Spleen (tissue), 11 donors: ENCODE measurements around the gene CNIH1. TPM values are rescaled to one million over a fixed set of nuclear protein-coding genes. Genes with fewer than 3 reads are reported as not detected.

ENCODE experiments used
- DNase-seq: peaks from one replicate; pipeline ENCODE4 v3.0.0-alpha.2; 2020
- H3K27ac ChIP-seq, 8 donors: fragments of 200-600 bp; sonication (generic) in 7 of 8; 1 replicate in 4 of 8; 2 replicates in 4 of 8; pipeline versions ENCODE4 v1.5.0 to v1.8.0; 2016 to 2021; ENCODE audit warnings: inconsistent platforms in 4 of 8, mild to moderate bottlenecking in 4 of 8, moderate library complexity in 1 of 8
- H3K27me3 ChIP-seq, 7 donors: fragments of 200-600 bp; sonication (generic) in 6 of 7; replicated peaks in 1 of 7; 1 replicate in 4 of 7; 2 replicates in 3 of 7; pipeline versions ENCODE4 v1.5.0 to v1.8.0; 2016 to 2021; ENCODE audit warnings: inconsistent platforms in 3 of 7, mild to moderate bottlenecking in 1 of 7
- H3K36me3 ChIP-seq, 6 donors: fragments of 200-600 bp; sonication (generic) in 5 of 6; 1 replicate in 4 of 6; 2 replicates in 2 of 6; pipeline versions ENCODE4 v1.5.0 to v1.8.0; 2016 to 2021; ENCODE audit warnings: inconsistent platforms in 2 of 6
- H3K4me1 ChIP-seq, 6 donors: fragments of 200-600 bp; sonication (generic) in 5 of 6; 1 replicate in 3 of 6; 2 replicates in 3 of 6; pipeline versions ENCODE4 v1.5.0 to v1.8.0; 2016 to 2021; ENCODE audit warnings: inconsistent platforms in 3 of 6
- H3K4me3 ChIP-seq, 8 donors: fragments of 200-600 bp; sonication (generic) in 7 of 8; 1 replicate in 4 of 8; 2 replicates in 4 of 8; pipeline versions ENCODE4 v1.5.0 to v1.8.0; 2016 to 2021; ENCODE audit warnings: inconsistent platforms in 4 of 8, mild to moderate bottlenecking in 4 of 8, moderate library complexity in 2 of 8
- H3K9me3 ChIP-seq, 8 donors: fragments of 200-600 bp; sonication (generic) in 7 of 8; 1 replicate in 4 of 8; 2 replicates in 4 of 8; pipeline versions ENCODE4 v1.5.0 to v1.8.0; 2016 to 2021; ENCODE audit warnings: inconsistent platforms in 4 of 8
- POLR2A ChIP-seq, 3 donors: fragments of 450-650 bp; IDR thresholded peaks; one replicate each; pipeline ENCODE4 v1.5.1; 2017; ENCODE audit warnings: antibody characterized with exemption in 3 of 3, mild to moderate bottlenecking in 1 of 3
- POLR2AphosphoS5 ChIP-seq, 3 donors: sonication (generic); formaldehyde crosslinking; IDR thresholded peaks; one replicate each; pipeline ENCODE4 v1.5.1; 2017; ENCODE audit warnings: antibody characterized with exemption in 3 of 3
- whole genome bisulfite sequencing, 5 donors: extraction: QIAGEN DNeasy Blood & Tissue Kit in 3 of 5; methylation state at CpG; one replicate each; pipeline versions ENCODE4 v1.1.5 to v1.1.7; 2013 to 2018; 5-methylcytosine and 5-hydroxymethylcytosine counted together
- intact Hi-C: fragments of 100-400 bp; cut with DNase I; formaldehyde crosslinking; loops from one replicate; pipeline ENCODE4 v1.15.0; 2023; ENCODE audit warnings: low total_unique reads
- polyA plus RNA-seq, 3 donors: library from polyadenylated mRNA; stranded (reverse); fragments of 200-250 nt; gene quantifications; one replicate each; pipeline ENCODE4 v1.2.1, GENCODE V29; 2013
- total RNA-seq, 7 donors: library from RNA; depleted of rRNA in 3 of 7; stranded (reverse); fragments of >200 nt in 3 of 7; fragmentation: NEBNext Ultra II Directional in 4 of 7; extraction: Animal tissue kit (Norgen Biotek cat#: 25700) in 4 of 7; gene quantifications; one replicate each; pipeline versions ENCODE4 v1.1.0 to v1.2.1, GENCODE V29; 2016 to 2021
- TF ChIP-seq, protein P1 (sequence below), 11 experiments: fragments of 200-600 bp in 7 of 11; fragments of 450-650 bp in 4 of 11; sonication (generic) in 4 of 11; IDR thresholded peaks in 8 of 11; conservative IDR thresholded peaks in 3 of 11; 1 replicate in 7 of 11; 2 replicates in 4 of 11; pipeline versions ENCODE4 v1.4.0 to v1.8.0; 2016 to 2021; ENCODE audit warnings: antibody characterized with exemption in 11 of 11, inconsistent platforms in 4 of 11, mild to moderate bottlenecking in 1 of 11
- donor health status: healthy with polysubstance abuse.
- donor health status: DM: no; HTN: no; CAD: no; lungs with moderate emphysema.
- donor health status: DM: no; HTN: no; CAD: no.
- donor health status: Bipolar disorder and iron deficiency.
- donor health status: healthy.
- donor health status: DM: no; HTN: no; CAD: no.
- donor health status: DM: yes; HTN: yes; CAD: no.

Gene CNIH1
- total and polyA plus RNA-seq, 10 donors, result 35.0 to 105 (median 47.0) TPM

- Histone ChIP-seq H3K27ac (peak overlapping the region in 3 of 8 donors; percentile 24 to 69 (median 28)), H3K36me3 (peaks cover 0 to 20% (median 9%) of the 10 kb centered on the region in 6 donors), H3K4me3 (no peak overlapping the region), H3K9me3 (no peaks in the 10 kb centered on the region), H3K4me1 (peaks cover 10 to 86% (median 70%) of the 10 kb centered on the region in 6 donors), H3K27me3 (no peaks in the 10 kb centered on the region)
- no peak for DNase-seq
- intact Hi-C loops, result no loop called here
- 77 to 94% (median 89%) methylated on average over 1 of the region's 1 CpG for WGBS, 5 donors
- TF ChIP-seq, protein P1, sequence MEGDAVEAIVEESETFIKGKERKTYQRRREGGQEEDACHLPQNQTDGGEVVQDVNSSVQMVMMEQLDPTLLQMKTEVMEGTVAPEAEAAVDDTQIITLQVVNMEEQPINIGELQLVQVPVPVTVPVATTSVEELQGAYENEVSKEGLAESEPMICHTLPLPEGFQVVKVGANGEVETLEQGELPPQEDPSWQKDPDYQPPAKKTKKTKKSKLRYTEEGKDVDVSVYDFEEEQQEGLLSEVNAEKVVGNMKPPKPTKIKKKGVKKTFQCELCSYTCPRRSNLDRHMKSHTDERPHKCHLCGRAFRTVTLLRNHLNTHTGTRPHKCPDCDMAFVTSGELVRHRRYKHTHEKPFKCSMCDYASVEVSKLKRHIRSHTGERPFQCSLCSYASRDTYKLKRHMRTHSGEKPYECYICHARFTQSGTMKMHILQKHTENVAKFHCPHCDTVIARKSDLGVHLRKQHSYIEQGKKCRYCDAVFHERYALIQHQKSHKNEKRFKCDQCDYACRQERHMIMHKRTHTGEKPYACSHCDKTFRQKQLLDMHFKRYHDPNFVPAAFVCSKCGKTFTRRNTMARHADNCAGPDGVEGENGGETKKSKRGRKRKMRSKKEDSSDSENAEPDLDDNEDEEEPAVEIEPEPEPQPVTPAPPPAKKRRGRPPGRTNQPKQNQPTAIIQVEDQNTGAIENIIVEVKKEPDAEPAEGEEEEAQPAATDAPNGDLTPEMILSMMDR (IDR thresholded peaks at IDR 0.05 in 8 of 11, conservative IDR thresholded peaks at IDR 0.05 in 3 of 11), result no peak
- TF ChIP-seq POLR2AphosphoS5 (IDR thresholded peaks at IDR 0.05) (no peak), POLR2A (IDR thresholded peaks at IDR 0.05) (no peak)
Observed at GRCh38 chr14:54486685-54487084, 45.5 kb upstream of the CNIH1 start.

DNA sequence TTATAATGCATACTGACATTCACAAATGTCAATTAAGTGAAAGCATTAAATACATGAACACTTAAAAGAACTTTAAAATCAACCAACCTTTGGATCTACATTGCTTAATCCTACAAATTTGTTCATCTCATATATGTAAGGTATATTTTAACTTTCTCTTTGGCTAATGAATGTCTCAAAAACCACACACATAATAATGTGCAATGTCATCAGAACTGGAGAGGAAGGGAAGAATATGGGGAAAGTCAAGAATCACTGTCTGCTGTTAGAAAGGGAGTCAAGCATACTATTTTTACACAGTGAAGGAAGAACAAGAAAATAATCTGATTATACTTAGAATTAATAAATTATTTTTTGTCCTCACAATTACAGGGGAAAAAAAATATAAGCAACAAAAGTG, 42.7 kb upstream of the CNIH1 start:
- H3K9me3 ChIP-seq, result no peaks in the 10 kb centered on the region
- H3K27me3 ChIP-seq, result no peaks in the 10 kb centered on the region
- peaks cover 0 to 48% (median 19%) of the 10 kb centered on the region in 6 donors for H3K36me3 ChIP-seq
- intact Hi-C loops, result no loop called here
- peak overlapping the region in 7 of 8 donors; percentile 4 to 74 (median 60) for H3K27ac ChIP-seq
- no peak for DNase-seq
- peak overlapping the region in 1 of 8 donors; percentile 38 for H3K4me3 ChIP-seq
- TF ChIP-seq POLR2A (IDR thresholded peaks at IDR 0.05) (no peak), POLR2AphosphoS5 (IDR thresholded peaks at IDR 0.05) (no peak)
- TF ChIP-seq, protein P1 (IDR thresholded peaks at IDR 0.05 in 8 of 11, conservative IDR thresholded peaks at IDR 0.05 in 3 of 11), result no peak
- H3K4me1 ChIP-seq, result peaks cover 8 to 81% (median 61%) of the 10 kb centered on the region in 6 donors

DNA sequence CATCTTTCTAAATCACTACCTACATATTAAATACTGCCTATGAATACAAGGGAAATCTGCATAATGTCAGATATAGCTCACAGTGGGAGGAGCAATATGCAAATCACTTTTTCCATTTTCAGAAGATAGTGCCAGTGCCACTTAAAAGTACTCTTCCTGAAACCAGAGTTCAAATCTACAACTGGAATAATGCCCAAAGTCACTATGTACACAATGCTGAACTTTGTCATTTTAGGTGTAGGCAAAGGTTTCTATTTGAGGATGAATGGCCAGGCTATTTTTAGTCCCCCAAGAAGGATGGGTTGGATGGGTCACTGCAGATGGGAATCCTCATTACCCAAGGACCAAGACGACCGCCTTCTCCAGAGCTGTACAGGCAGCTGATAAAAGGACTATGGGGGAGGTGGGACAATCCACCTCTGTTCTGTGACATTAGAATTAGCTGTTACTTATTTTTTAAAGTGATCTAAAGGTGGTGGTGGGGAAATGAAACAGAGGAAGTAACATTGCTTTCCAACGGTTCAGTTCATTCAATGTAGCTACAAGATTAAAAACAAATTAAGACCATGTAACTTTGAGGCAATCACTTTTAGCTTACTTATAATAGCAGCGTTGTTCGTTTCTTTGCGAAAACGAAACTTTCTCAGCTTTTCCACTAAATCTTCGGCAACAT, 42.0 kb upstream of the CNIH1 start:
- peaks cover 8 to 78% (median 59%) of the 10 kb centered on the region in 6 donors for H3K4me1 ChIP-seq
- intact Hi-C loops, result no loop called here
- TF ChIP-seq POLR2AphosphoS5 (IDR thresholded peaks at IDR 0.05) (no peak), POLR2A (IDR thresholded peaks at IDR 0.05) (no peak)

DNA sequence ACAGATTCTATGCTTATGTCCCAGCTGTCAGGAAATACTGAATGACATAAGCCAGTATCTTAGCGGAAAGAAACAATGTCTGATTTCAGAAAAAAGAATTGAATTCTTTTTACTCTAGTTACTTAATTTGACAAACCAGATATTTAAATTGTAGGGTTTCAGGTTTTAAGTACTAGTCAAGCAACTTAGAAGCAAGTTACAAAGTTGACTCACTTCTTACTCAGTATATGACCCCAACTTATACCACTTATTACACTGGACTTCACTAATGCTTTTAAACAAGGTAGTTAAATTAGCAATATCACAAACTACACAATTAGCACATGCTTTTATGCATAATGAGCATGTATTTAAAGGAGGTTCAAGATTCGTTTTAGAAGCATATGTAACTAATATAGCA, 40.5 kb upstream of the CNIH1 start:
- 83 to 95% (median 88%) methylated on average over 2 of the region's 2 CpGs for WGBS, 5 donors
- TF ChIP-seq, protein P1 (IDR thresholded peaks at IDR 0.05 in 8 of 11, conservative IDR thresholded peaks at IDR 0.05 in 3 of 11), result no peak
- TF ChIP-seq POLR2A (IDR thresholded peaks at IDR 0.05) (no peak), POLR2AphosphoS5 (IDR thresholded peaks at IDR 0.05) (no peak)
- Histone ChIP-seq H3K4me1 (peaks cover 3 to 63% (median 44%) of the 10 kb centered on the region in 6 donors), H3K4me3 (no peak overlapping the region), H3K9me3 (no peaks in the 10 kb centered on the region), H3K27ac (peak overlapping the region in 1 of 8 donors; percentile 69), H3K27me3 (no peaks in the 10 kb centered on the region), H3K36me3 (peaks cover 0 to 68% (median 29%) of the 10 kb centered on the region in 6 donors)
- intact Hi-C loops, result no loop called here
- DNase-seq, result no peak

More for the DNA sequence above, 42.0 kb upstream of the CNIH1 start:
- no peak for DNase-seq
- H3K27ac ChIP-seq, result peak overlapping the region in 7 of 8 donors; percentile 4 to 74 (median 60)
- H3K4me3 ChIP-seq, result peak overlapping the region in 1 of 8 donors; percentile 38
- no peaks in the 10 kb centered on the region for H3K9me3 ChIP-seq
- peaks cover 0 to 54% (median 25%) of the 10 kb centered on the region in 6 donors for H3K36me3 ChIP-seq
- H3K27me3 ChIP-seq, result no peaks in the 10 kb centered on the region
- WGBS, 5 donors, result 55 to 67% (median 61%) methylated on average over 8 of the region's 8 CpGs
